K562 (cell line): ENCODE results near the gene CDK11B. TPM values are rescaled to one million over a fixed set of nuclear protein-coding genes. Genes with fewer than 3 reads are reported as not detected.

Experiments
- E2F4 ChIP-seq: sonication (generic); formaldehyde crosslinking; IDR thresholded peaks from 2 replicates; pipeline ENCODE4 v1.8.0; 2022; ENCODE audit warnings: mild to moderate bottlenecking, low read depth, missing genetic modification reagents
- E2F6 ChIP-seq, 2 experiments: IDR thresholded peaks; 2 replicates each; pipeline ENCODE4 v1.6.1; 2011; ENCODE audit warnings: borderline replicate concordance in 1 of 2, control low read depth in 1 of 2, low read depth in 1 of 2, low read length in 1 of 2, mild to moderate bottlenecking in 1 of 2, mixed read lengths in 1 of 2, moderate library complexity in 1 of 2; ENCODE audit not compliant: insufficient read depth in 1 of 2, insufficient read length in 1 of 2, poor library complexity in 1 of 2, severe bottlenecking in 1 of 2; ENCODE audit errors: extremely low read depth in 1 of 2
- FIP1L1 ChIP-seq: fragments of 200-400 bp; formaldehyde crosslinking; IDR thresholded peaks from 2 replicates; pipeline ENCODE4 v1.6.1; 2018; ENCODE audit warnings: mild to moderate bottlenecking, low read depth, low read length; ENCODE audit not compliant: poor library complexity, severe bottlenecking
- FOS ChIP-seq: IDR thresholded peaks from 3 replicates; pipeline ENCODE4 v1.6.1; 2011; ENCODE audit not compliant: insufficient read length; ENCODE audit errors: extremely low read depth
- FOXA3 ChIP-seq, 2 experiments: fragments of 450-650 bp in 1 of 2; sonication (generic) in 1 of 2; formaldehyde crosslinking; IDR thresholded peaks in 1 of 2; conservative IDR thresholded peaks in 1 of 2; 2 replicates each; pipeline versions ENCODE4 v1.4.0 to v1.8.0; 2020 to 2022; ENCODE audit warnings: mild to moderate bottlenecking in 2 of 2, missing genetic modification reagents in 1 of 2
- ID3 ChIP-seq, 2 experiments: fragments of 250-450 bp in 1 of 2; fragments of 450-650 bp in 1 of 2; sonication (Bioruptor Pico) in 1 of 2; IDR thresholded peaks; 2 replicates each; pipeline versions ENCODE4 v1.6.1 to v1.8.0; 2016 to 2021; ENCODE audit warnings: mild to moderate bottlenecking in 2 of 2, moderate library complexity in 2 of 2, missing compliant biosample characterization in 1 of 2, missing genetic modification characterization in 1 of 2
- JUN ChIP-seq, 2 experiments: sonication (generic) in 1 of 2; formaldehyde crosslinking in 1 of 2; IDR thresholded peaks; 2 replicates each; pipeline versions ENCODE4 v1.6.1 to v1.8.0; 2012 to 2022; ENCODE audit warnings: borderline replicate concordance in 2 of 2, mild to moderate bottlenecking in 2 of 2, improper control_type of control experiment in 1 of 2, low read depth in 1 of 2, low read length in 1 of 2, missing genetic modification reagents in 1 of 2
- MAX ChIP-seq: sonication (generic); formaldehyde crosslinking; IDR thresholded peaks from 2 replicates; pipeline ENCODE4 v1.9.0; 2022; ENCODE audit warnings: mild to moderate bottlenecking, missing genetic modification reagents
- PCBP1 ChIP-seq: fragments of 200-400 bp; formaldehyde crosslinking; IDR thresholded peaks from 2 replicates; pipeline ENCODE4 v1.6.1; 2018; ENCODE audit warnings: mild to moderate bottlenecking, low read depth, low read length; ENCODE audit not compliant: poor library complexity, severe bottlenecking
- PHF20 ChIP-seq: fragments of 450-650 bp; IDR thresholded peaks from 2 replicates; pipeline ENCODE4 v1.6.1; 2018; ENCODE audit not compliant: partially characterized antibody
- SAFB ChIP-seq: fragments of 200-400 bp; formaldehyde crosslinking; IDR thresholded peaks from 2 replicates; pipeline ENCODE4 v1.6.1; 2017; ENCODE audit warnings: low read depth, low read length, borderline replicate concordance
- ZFX ChIP-seq: sonication (generic); formaldehyde crosslinking; IDR thresholded peaks from 2 replicates; pipeline ENCODE4 v1.8.0; 2022; ENCODE audit warnings: mild to moderate bottlenecking, missing genetic modification reagents, moderate library complexity
- ZNF639 ChIP-seq, 2 experiments: fragments of 200-800 bp in 1 of 2; sonication (Bioruptor generic) in 1 of 2; sonication (generic) in 1 of 2; formaldehyde crosslinking in 1 of 2; IDR thresholded peaks in 1 of 2; conservative IDR thresholded peaks in 1 of 2; 2 replicates each; pipeline versions ENCODE4 v1.5.0 to v1.6.1; 2016 to 2020; ENCODE audit warnings: missing compliant biosample characterization in 1 of 2, missing genetic modification characterization in 1 of 2, missing genetic modification reagents in 1 of 2
- ZNF740 ChIP-seq, 3 experiments: fragments of 200-800 bp in 1 of 3; sonication (Bioruptor generic) in 1 of 3; sonication (generic) in 1 of 3; formaldehyde crosslinking in 1 of 3; IDR thresholded peaks; 2 replicates each; pipeline versions ENCODE4 v1.6.1 to v1.8.0; 2016 to 2022; ENCODE audit warnings: mild to moderate bottlenecking in 2 of 3, missing compliant biosample characterization in 2 of 3, missing genetic modification characterization in 2 of 3, missing genetic modification reagents in 1 of 3
- polyA plus RNA-seq, 8 experiments: library from polyadenylated mRNA; depleted of rRNA in 4 of 8; stranded (reverse) in 5 of 8; unstranded in 3 of 8; fragments of >200 nt; fragmentation: Nextera tagmentation in 2 of 8; fragmentation: Illumina TruSeq in 1 of 8; extraction: Ambion mirVana in 2 of 8; extraction: Trizol in 1 of 8; gene quantifications; 2 replicates each; pipeline versions ENCODE4 v1.2.1 to v1.2.3, GENCODE V29; 2011 to 2014; ENCODE audit warnings: inconsistent platforms in 1 of 8, missing spikeins in 1 of 8
- total RNA-seq, 7 experiments: library from RNA; depleted of rRNA in 6 of 7; stranded (reverse); fragments of >200 nt in 6 of 7; fragmentation: Illumina TruSeq in 2 of 7; extraction: Trizol in 2 of 7; gene quantifications; 2 replicates each; pipeline versions ENCODE4 v1.2.1 to v1.2.3, GENCODE V29; 2011 to 2021; ENCODE audit warnings: low replicate concordance in 1 of 7

The CDK11B gene
- total and polyA plus RNA-seq, 9 of the 15 experiments (the other 6 are each of a cell fraction or from before 2014, with no cell fraction given): 2.8 to 52.2 (median 19.5) TPM

- TF ChIP-seq FIP1L1 (peak; percentile 40), MAX (CRISPR knock-in tag) (peak; percentile 66), SAFB (peak; percentile 81), E2F6 (IDR thresholded peaks at IDR 0.05; ENCODE audit: borderline replicate concordance in 1 of 2, extremely low read depth in 1 of 2, insufficient read depth in 1 of 2, insufficient read length in 1 of 2, low read depth in 1 of 2, low read length in 1 of 2, poor library complexity in 1 of 2, severe bottlenecking in 1 of 2) (peak in 1 of 2 experiments; percentile 46), JUN (IDR thresholded peaks at IDR 0.05; ENCODE audit: borderline replicate concordance, low read depth, low read length) (no peak), JUN (CRISPR knock-in tag; IDR thresholded peaks at IDR 0.05; ENCODE audit: borderline replicate concordance) (0 out of 2 replicates have a peak, but pooled peaks have one; percentile 42), PHF20 (peak; percentile 16), ID3 (CRISPR knock-in tag; IDR thresholded peaks at IDR 0.05) (no peak), ID3 (tag; IDR thresholded peaks at IDR 0.05) (0 out of 2 replicates have a peak, but pooled peaks have one; percentile 43), ZNF740 (CRISPR knock-in tag; IDR thresholded peaks at IDR 0.05) (peak; percentile 44; the same call in 1 of the 2 replicates), ZNF740 (tag; IDR thresholded peaks at IDR 0.05) (no peak), FOS (no peak), PCBP1 (peak; percentile 36), ZFX (CRISPR knock-in tag) (peak; percentile 46; the same call in 1 of the 2 replicates), E2F4 (CRISPR knock-in tag) (no peak), ZNF639 (CRISPR knock-in tag; conservative IDR thresholded peaks at IDR 0.05 in 1 of 2, IDR thresholded peaks at IDR 0.05 in 1 of 2) (peak in 1 of 2 experiments; percentile 71; a peak in 2 of 4 replicates), FOXA3 (CRISPR knock-in tag; conservative IDR thresholded peaks at IDR 0.05 in 1 of 2, IDR thresholded peaks at IDR 0.05 in 1 of 2) (0 out of 4 replicates have a peak, but pooled peaks of 1 of the 2 experiments have one; percentile 61)
Observed at GRCh38 chr1:1599935-1600860, 58.6 kb downstream of the CDK11B start, which contains the start of gene FNDC10 (continued).
